Measurements from ENCODE around the gene TCERG1L.
"Not testable (repeated sequence)": the region's sequence is repeated elsewhere in the genome, so short reads cannot be mapped to it uniquely, and the experiment has no call there.

Gene TCERG1L

GRCh38 chr10:131107970-131108369 is 203.6 kb downstream of the TCERG1L start:
- ChIA-PET CTCF (no interaction called here), POLR2A (no interaction called here)
- TF ChIP-seq CTCF (IDR thresholded peaks at IDR 0.05; ENCODE audit: insufficient read depth, low read length, missing control alignments): no peak
- no peak overlapping the region for H3K4me3 ChIP-seq (ENCODE audit: low read depth, low read length)
- DNase-seq (ENCODE audit: low read depth, low spot score): no peak

- H3K4me3 ChIP-seq (ENCODE audit: low read depth, low read length): no peak overlapping the region
- POLR2A ChIA-PET: no interaction called here
- DNase-seq (ENCODE audit: low read depth, low spot score): no peak
- no peak for TF ChIP-seq CTCF (IDR thresholded peaks at IDR 0.05; ENCODE audit: insufficient read depth, low read length, missing control alignments)
- CTCF ChIA-PET: no interaction called here
Observed at GRCh38 chr10:131102676-131103075, 208.8 kb downstream of the TCERG1L start.

DNA sequence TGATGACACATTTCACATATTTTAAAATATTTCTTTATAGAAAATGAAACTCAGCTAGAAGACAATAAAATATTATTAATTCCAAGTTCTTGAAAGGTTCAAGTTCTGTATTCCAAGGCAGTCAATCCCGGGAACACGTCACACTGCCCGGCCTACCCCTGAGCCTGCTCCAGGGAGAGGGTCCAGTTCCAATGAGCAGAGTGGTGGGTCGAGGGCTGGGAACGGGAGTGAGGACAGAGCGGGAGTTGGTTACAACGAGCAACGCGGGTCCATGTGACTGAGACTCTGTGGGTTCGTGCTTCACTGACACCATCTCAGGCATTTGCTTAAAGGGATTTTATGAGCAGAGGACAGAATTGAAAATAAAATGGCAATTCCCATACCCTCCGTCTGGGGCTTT is 209.4 kb downstream of the TCERG1L start:
- H3K4me3 ChIP-seq (ENCODE audit: low read depth, low read length): no peak overlapping the region
- no peak for DNase-seq (ENCODE audit: low read depth, low spot score)
- POLR2A ChIA-PET: no interaction called here
- no peak for TF ChIP-seq CTCF (IDR thresholded peaks at IDR 0.05; ENCODE audit: insufficient read depth, low read length, missing control alignments)
- CTCF ChIA-PET: no interaction called here

DNA sequence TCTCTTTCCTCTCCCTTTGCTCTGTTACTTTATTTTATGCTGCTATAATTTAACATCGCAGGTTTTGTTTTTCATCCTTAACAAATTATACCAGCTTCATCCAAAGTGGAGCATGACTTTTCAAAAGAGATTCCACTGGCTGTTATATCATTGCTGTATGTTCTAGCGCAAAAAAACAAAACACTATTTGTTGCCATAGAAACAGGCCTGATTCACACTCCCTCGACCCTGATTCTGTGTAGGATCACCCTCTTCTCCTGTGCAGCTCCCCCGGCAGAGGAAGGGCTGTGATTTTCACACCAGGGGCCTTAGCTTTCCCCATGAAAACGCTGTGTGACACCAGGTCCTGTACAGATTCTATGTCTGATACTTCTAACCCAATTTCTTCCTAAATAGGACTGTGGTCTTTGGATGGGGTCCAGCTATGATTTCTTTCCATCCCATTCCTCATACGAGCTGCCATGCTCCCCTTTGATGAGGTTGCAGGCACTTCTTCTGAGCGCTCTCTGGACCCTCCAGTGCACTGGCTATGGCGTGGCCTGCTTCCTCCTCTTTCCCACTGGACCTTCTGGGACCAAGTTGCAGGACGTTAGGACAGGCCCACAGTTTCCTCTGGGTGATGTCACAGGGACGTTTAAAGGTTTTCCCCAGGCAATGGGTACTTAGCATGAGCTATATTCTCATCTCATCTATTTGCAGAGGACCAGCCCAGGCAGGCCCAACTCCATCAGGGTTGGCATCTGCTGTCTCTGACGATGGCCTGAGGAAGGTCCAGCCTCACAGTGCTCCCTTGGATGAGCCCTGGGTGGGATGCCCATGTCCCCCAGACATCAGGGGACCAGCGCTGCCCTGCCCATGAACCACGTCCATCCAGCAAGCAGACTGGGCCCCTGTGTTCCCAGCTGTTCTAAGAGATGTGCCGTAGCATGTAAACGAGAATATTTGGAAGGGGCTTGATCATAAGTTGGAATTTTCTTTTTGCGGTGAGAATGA is 210.8 kb downstream of the TCERG1L start:
- DNase-seq (ENCODE audit: low read depth, low spot score); CTCF ChIA-PET; H3K4me3 ChIP-seq (ENCODE audit: low read depth, low read length); POLR2A ChIA-PET: not testable (repeated sequence)

DNA sequence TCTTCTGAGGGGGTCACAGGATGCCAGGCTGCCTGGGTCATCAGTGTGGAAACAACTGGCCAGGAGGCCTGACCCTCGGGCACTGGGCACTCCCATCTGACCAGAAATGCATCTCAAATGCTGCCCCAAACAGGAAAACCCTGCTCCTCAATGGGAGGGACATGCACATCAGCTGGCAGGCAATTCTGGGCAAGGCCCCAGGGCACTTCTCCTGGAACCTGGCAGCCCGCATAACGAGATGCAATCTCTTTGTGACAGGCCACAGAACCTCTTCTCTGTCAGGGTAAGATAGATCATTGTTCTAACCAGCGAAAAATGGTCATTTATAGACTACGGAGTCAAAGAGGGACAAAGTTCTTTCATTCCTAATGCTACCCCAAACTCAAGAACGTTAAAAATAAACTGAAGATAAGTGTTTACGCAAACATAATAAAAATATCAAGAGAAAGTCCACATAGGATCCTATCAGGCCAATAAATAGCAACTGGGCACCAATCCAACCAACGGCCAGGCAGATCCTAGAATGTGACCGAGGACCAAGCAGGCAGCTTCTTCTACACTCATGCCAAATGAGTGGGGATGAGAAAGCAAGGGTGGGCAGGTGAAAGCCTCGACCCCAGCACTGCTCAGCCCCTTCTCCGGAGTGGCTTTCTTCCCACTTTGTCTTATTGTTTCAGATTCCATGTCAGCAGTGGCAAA is 212.3 kb downstream of the TCERG1L start:
- CTCF ChIA-PET: no interaction called here
- no peak for DNase-seq (ENCODE audit: low read depth, low spot score)
- POLR2A ChIA-PET: no interaction called here
- H3K4me3 ChIP-seq (ENCODE audit: low read depth, low read length): no peak overlapping the region
- TF ChIP-seq CTCF (IDR thresholded peaks at IDR 0.05; ENCODE audit: insufficient read depth, low read length, missing control alignments): no peak

DNA sequence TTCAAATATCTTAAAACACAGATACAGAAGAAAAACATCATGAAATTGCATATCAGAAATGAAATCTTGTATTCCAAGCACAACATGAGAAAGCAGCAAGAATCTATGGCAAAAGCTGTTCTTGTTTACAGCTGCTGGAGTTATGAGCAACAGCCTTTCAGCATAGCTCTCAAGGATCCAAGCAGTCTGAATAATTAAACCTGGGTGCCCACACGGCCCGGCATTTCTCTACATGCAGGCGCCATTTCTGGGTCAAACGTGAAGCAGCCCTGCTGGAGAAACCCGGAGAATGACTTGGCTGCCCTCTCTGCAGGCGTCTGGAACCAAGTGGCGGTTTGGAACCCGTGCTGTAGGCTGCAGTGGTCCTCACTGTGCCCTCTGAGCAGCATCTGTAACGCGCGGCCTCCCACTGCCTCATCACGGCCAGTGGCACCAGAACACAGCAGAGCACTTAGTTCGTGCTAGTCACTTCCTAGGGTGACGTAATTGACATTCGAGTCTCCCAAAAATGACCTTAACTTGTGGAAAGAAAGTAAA is 213.0 kb downstream of the TCERG1L start:
- no peak overlapping the region for H3K4me3 ChIP-seq (ENCODE audit: low read depth, low read length)
- TF ChIP-seq CTCF (IDR thresholded peaks at IDR 0.05; ENCODE audit: insufficient read depth, low read length, missing control alignments): no peak
- CTCF ChIA-PET: no interaction called here
- DNase-seq (ENCODE audit: low read depth, low spot score): no peak
- POLR2A ChIA-PET: no interaction called here

Measured in AG04449 (cell line).